Suprapubic skin (tissue), 4 donors: ENCODE data around the gene MRPS23. TPM values are rescaled to one million over a fixed set of nuclear protein-coding genes. Genes with fewer than 3 reads are reported as not detected.

Source experiments
- DNase-seq, 2 donors: peaks; one replicate each; pipeline ENCODE4 v3.0.0-alpha.2; 2019; ENCODE audit warnings: low spot score in 2 of 2
- H3K27ac ChIP-seq: fragments of 200-600 bp; sonication (generic); one replicate; pipeline ENCODE4 v1.5.1; 2019
- H3K27me3 ChIP-seq: fragments of 200-600 bp; sonication (generic); one replicate; pipeline ENCODE4 v1.5.1; 2019
- H3K36me3 ChIP-seq: fragments of 200-600 bp; sonication (generic); one replicate; pipeline ENCODE4 v1.5.1; 2019
- H3K4me1 ChIP-seq: fragments of 200-600 bp; sonication (generic); one replicate; pipeline ENCODE4 v1.5.1; 2019
- H3K4me3 ChIP-seq: fragments of 200-600 bp; sonication (generic); one replicate; pipeline ENCODE4 v1.5.1; 2019; ENCODE audit warnings: mild to moderate bottlenecking
- H3K9me3 ChIP-seq: fragments of 200-600 bp; sonication (generic); one replicate; pipeline ENCODE4 v1.5.1; 2019
- EP300 ChIP-seq: sonication (generic); formaldehyde crosslinking; IDR thresholded peaks from one replicate; pipeline ENCODE4 v1.6.1; 2017; ENCODE audit warnings: antibody characterized with exemption
- POLR2A ChIP-seq, 2 donors: fragments of 450-650 bp; IDR thresholded peaks; one replicate each; pipeline ENCODE4 v1.6.1; 2017; ENCODE audit warnings: antibody characterized with exemption in 2 of 2, mild to moderate bottlenecking in 2 of 2, moderate library complexity in 2 of 2
- POLR2AphosphoS5 ChIP-seq, 3 donors: sonication (generic); formaldehyde crosslinking; IDR thresholded peaks; one replicate each; pipeline ENCODE4 v1.6.1; 2017; ENCODE audit warnings: antibody characterized with exemption in 3 of 3
- WGBS: methylation state at CpG from one replicate; pipeline ENCODE4 v1.1.5; 2018; 5-methylcytosine and 5-hydroxymethylcytosine counted together
- total RNA-seq, 4 donors: library from RNA; depleted of rRNA; stranded (reverse); fragments of >200 nt; gene quantifications; one replicate each; pipeline ENCODE4 v1.1.0, GENCODE V29; 2016
- TF ChIP-seq, protein P1 (sequence below), 2 donors: fragments of 200-600 bp in 1 of 2; fragments of 450-650 bp in 1 of 2; sonication (generic) in 1 of 2; IDR thresholded peaks; one replicate each; pipeline ENCODE4 v1.5.1; 2016 to 2019; ENCODE audit warnings: antibody characterized with exemption in 2 of 2, mild to moderate bottlenecking in 1 of 2, moderate library complexity in 1 of 2

MRPS23 gene
- total RNA-seq, 4 donors from 2014 or later: 7.4 to 15.2 (median 12.5) TPM

DNA sequence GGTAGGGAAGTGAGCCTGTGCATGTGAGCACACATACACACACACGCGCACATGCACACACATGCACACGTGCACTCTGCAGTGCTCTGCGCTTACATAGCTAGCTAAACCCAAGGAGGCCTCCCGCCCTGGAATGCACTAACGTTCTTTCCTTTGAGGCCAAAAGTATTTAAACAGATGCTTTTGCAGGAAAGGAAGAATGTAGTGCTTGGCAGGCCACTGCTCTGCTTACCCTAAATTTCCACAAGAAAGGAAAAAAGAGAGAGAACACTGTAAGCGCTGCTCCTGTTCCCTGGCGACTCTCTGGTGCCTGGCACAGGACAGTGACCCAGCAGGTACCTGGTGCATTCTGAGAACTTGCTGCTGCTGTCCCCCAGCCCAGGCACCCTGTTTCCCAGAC lies 31.3 kb upstream of the MRPS23 start:
- Histone ChIP-seq H3K27ac (peak overlapping the region; percentile 19), H3K4me3 (no peak overlapping the region), H3K9me3 (no peaks in the 10 kb centered on the region), H3K27me3 (no peaks in the 10 kb centered on the region), H3K36me3 (peaks cover 9% of the 10 kb centered on the region), H3K4me1 (peaks cover 33% of the 10 kb centered on the region)
- 61% methylated on average over 8 of the region's 8 CpGs for WGBS
- no peak for DNase-seq
- TF ChIP-seq POLR2AphosphoS5 (IDR thresholded peaks at IDR 0.05) (no peak), POLR2A (IDR thresholded peaks at IDR 0.05) (no peak), EP300 (no peak)
- TF ChIP-seq, protein P1, sequence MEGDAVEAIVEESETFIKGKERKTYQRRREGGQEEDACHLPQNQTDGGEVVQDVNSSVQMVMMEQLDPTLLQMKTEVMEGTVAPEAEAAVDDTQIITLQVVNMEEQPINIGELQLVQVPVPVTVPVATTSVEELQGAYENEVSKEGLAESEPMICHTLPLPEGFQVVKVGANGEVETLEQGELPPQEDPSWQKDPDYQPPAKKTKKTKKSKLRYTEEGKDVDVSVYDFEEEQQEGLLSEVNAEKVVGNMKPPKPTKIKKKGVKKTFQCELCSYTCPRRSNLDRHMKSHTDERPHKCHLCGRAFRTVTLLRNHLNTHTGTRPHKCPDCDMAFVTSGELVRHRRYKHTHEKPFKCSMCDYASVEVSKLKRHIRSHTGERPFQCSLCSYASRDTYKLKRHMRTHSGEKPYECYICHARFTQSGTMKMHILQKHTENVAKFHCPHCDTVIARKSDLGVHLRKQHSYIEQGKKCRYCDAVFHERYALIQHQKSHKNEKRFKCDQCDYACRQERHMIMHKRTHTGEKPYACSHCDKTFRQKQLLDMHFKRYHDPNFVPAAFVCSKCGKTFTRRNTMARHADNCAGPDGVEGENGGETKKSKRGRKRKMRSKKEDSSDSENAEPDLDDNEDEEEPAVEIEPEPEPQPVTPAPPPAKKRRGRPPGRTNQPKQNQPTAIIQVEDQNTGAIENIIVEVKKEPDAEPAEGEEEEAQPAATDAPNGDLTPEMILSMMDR (IDR thresholded peaks at IDR 0.05): no peak

GRCh38 chr17:57880086-57880456 lies 30.2 kb upstream of the MRPS23 start:
- H3K27me3 ChIP-seq: no peaks in the 10 kb centered on the region
- H3K4me3 ChIP-seq: no peak overlapping the region
- TF ChIP-seq POLR2AphosphoS5 (IDR thresholded peaks at IDR 0.05) (no peak), EP300 (no peak), POLR2A (IDR thresholded peaks at IDR 0.05) (no peak)
- TF ChIP-seq, protein P1 (IDR thresholded peaks at IDR 0.05): no peak
- H3K27ac ChIP-seq: no peak overlapping the region
- WGBS: 80% methylated on average over 8 of the region's 8 CpGs
- no peaks in the 10 kb centered on the region for H3K9me3 ChIP-seq
- peaks cover 7% of the 10 kb centered on the region for H3K36me3 ChIP-seq
- peaks cover 44% of the 10 kb centered on the region for H3K4me1 ChIP-seq
- no peak for DNase-seq

- Histone ChIP-seq H3K36me3 (peaks cover 2% of the 10 kb centered on the region), H3K9me3 (no peaks in the 10 kb centered on the region), H3K27ac (no peak overlapping the region), H3K27me3 (no peaks in the 10 kb centered on the region), H3K4me1 (peaks cover 49% of the 10 kb centered on the region), H3K4me3 (no peak overlapping the region)
- WGBS: 63% methylated on average over 12 of the region's 12 CpGs
- DNase-seq: no peak
- TF ChIP-seq POLR2A (IDR thresholded peaks at IDR 0.05): no peak
- TF ChIP-seq, protein P1 (IDR thresholded peaks at IDR 0.05): no peak
- TF ChIP-seq POLR2AphosphoS5 (IDR thresholded peaks at IDR 0.05): no peak
- TF ChIP-seq EP300: no peak
Observed at GRCh38 chr17:57879437-57880085, 29.7 kb upstream of the MRPS23 start.

DNA sequence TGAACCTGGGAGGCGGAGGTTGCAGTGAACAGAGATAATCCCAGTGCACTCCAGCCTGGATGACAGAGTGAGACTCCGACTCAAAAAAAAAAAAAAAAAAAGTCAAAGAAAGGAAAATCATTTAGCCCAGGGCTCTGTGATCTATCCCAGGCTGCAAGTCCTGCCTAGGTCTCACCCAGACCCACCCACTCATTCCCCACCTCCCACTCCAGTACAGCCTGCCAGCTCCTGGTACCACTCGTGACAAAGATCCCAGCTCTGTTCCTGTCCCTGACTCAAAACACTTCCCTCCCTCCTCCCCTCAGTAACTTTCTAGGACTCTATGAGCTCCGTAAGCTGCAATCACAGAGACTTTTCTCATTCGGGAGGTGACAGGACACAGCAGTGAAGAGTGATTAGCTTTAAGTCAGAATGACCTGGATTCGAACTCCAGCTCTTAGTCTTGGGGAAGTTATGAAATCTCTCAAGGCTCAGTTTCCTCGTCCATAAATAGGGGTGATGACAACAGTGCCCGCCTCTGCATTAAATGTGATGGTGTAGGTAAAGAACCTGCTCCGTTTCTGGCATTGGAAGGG lies 28.0 kb upstream of the MRPS23 start:
- 85% methylated on average over 9 of the region's 9 CpGs for WGBS
- Histone ChIP-seq H3K36me3 (no peaks in the 10 kb centered on the region), H3K4me1 (peaks cover 65% of the 10 kb centered on the region), H3K4me3 (no peak overlapping the region), H3K9me3 (no peaks in the 10 kb centered on the region), H3K27ac (no peak overlapping the region), H3K27me3 (no peaks in the 10 kb centered on the region)
- no peak for DNase-seq
- TF ChIP-seq POLR2AphosphoS5 (IDR thresholded peaks at IDR 0.05): no peak
- no peak for TF ChIP-seq EP300
- no peak for TF ChIP-seq POLR2A (IDR thresholded peaks at IDR 0.05)
- TF ChIP-seq, protein P1 (IDR thresholded peaks at IDR 0.05): no peak

GRCh38 chr17:57876866-57877237 lies 27.0 kb upstream of the MRPS23 start:
- peaks cover 66% of the 10 kb centered on the region for H3K4me1 ChIP-seq
- 63% methylated on average over 2 of the region's 2 CpGs for WGBS
- no peak overlapping the region for H3K27ac ChIP-seq
- no peaks in the 10 kb centered on the region for H3K9me3 ChIP-seq
- no peak overlapping the region for H3K4me3 ChIP-seq
- no peak for DNase-seq
- TF ChIP-seq EP300: no peak
- no peak for TF ChIP-seq POLR2AphosphoS5 (IDR thresholded peaks at IDR 0.05)
- TF ChIP-seq, protein P1 (IDR thresholded peaks at IDR 0.05): no peak
- no peak for TF ChIP-seq POLR2A (IDR thresholded peaks at IDR 0.05)
- H3K27me3 ChIP-seq: no peaks in the 10 kb centered on the region
- peaks cover 7% of the 10 kb centered on the region for H3K36me3 ChIP-seq
